Measurements from ENCODE around the gene TUG1.

TUG1 gene

GRCh38 chr22:30931541-30932300 lies 37.3 kb upstream of the TUG1 start:
- Mint-ChIP-seq H3K4me3 (no peak overlapping the region), H3K27ac (no peak overlapping the region), H3K36me3 (ENCODE audit: low read depth) (peaks cover 83% of the 10 kb centered on the region), H3K4me1 (peaks cover 7% of the 10 kb centered on the region), H3K9me3 (no peaks in the 10 kb centered on the region), H3K27me3 (ENCODE audit: low read depth) (no peaks in the 10 kb centered on the region)
- TF ChIP-seq, protein P1, sequence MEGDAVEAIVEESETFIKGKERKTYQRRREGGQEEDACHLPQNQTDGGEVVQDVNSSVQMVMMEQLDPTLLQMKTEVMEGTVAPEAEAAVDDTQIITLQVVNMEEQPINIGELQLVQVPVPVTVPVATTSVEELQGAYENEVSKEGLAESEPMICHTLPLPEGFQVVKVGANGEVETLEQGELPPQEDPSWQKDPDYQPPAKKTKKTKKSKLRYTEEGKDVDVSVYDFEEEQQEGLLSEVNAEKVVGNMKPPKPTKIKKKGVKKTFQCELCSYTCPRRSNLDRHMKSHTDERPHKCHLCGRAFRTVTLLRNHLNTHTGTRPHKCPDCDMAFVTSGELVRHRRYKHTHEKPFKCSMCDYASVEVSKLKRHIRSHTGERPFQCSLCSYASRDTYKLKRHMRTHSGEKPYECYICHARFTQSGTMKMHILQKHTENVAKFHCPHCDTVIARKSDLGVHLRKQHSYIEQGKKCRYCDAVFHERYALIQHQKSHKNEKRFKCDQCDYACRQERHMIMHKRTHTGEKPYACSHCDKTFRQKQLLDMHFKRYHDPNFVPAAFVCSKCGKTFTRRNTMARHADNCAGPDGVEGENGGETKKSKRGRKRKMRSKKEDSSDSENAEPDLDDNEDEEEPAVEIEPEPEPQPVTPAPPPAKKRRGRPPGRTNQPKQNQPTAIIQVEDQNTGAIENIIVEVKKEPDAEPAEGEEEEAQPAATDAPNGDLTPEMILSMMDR (IDR thresholded peaks at IDR 0.05; ENCODE audit: unreplicated experiment in 3 of 3), result no peak

DNA sequence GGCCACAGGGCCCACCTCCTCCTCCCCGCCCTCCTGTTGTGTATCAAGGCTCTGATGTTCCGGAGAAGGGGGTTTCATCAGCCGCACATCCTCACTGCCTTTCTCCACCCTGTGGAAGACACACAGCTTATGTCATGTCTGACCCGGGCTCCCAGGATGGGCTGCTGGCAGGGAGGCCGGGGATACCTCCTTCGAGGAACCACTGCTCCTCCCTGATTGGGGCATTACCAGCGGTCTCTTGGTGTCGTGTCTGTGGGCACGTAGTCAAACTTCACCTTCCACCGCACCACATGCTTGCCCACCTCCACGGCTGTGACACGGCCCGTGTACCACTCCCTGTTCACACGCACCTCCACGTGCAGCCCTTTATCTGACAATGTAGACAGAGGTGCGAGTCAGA lies 36.4 kb upstream of the TUG1 start:
- peaks cover 7% of the 10 kb centered on the region for H3K4me1 Mint-ChIP-seq
- no peak overlapping the region for H3K27ac Mint-ChIP-seq

DNA sequence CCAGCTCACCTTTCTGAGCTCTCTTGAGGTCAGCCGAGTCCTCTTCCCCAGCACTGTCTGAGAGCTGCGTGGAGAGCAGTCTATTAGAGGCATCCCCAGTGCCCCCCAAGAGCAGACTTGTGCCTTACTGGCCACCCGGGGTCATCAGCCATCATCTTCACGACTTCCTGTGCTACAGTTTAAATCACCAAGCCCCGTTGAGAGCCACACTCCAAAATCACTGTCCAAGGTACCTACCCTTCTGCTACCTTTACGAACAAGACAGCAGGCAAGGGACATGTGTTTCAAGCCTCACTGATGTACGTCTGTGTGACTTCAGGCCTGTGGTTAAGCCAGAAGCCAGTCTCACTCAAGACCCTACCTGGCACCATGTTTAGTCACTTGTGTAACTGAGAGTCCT lies 35.6 kb upstream of the TUG1 start:
- H3K27me3 Mint-ChIP-seq (ENCODE audit: low read depth), result no peaks in the 10 kb centered on the region
- peaks cover 77% of the 10 kb centered on the region for H3K36me3 Mint-ChIP-seq (ENCODE audit: low read depth)
- TF ChIP-seq, protein P1 (IDR thresholded peaks at IDR 0.05; ENCODE audit: unreplicated experiment in 3 of 3), result no peak
- peaks cover 7% of the 10 kb centered on the region for H3K4me1 Mint-ChIP-seq
- H3K4me3 Mint-ChIP-seq, result no peak overlapping the region
- H3K27ac Mint-ChIP-seq, result no peak overlapping the region
- H3K9me3 Mint-ChIP-seq, result no peaks in the 10 kb centered on the region

More for the DNA sequence above, 36.4 kb upstream of the TUG1 start:
- H3K27me3 Mint-ChIP-seq (ENCODE audit: low read depth), result no peaks in the 10 kb centered on the region
- TF ChIP-seq, protein P1 (IDR thresholded peaks at IDR 0.05; ENCODE audit: unreplicated experiment in 3 of 3), result no peak
- no peaks in the 10 kb centered on the region for H3K9me3 Mint-ChIP-seq
- H3K4me3 Mint-ChIP-seq, result no peak overlapping the region
- H3K36me3 Mint-ChIP-seq (ENCODE audit: low read depth), result peaks cover 80% of the 10 kb centered on the region

DNA sequence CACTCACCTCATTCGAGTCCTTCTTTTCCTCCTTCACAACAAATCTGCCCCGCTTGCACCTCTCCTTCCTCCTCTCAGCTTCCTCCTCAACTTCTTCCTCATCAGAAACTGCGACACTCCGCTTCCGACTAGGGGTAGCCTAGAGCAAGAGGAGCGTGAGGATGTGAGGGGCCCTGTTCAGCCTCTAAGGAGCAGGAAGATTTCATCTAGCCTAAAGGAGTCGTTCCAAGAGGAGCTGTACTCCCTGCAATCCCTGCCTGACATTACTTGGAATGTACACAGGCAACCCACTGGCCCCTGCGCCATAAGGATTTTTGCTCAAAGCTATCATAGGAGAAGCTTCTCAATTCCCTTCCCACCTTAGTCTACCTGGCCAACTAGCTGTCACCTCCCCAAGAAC lies 35.0 kb upstream of the TUG1 start:
- Mint-ChIP-seq H3K36me3 (ENCODE audit: low read depth) (peaks cover 78% of the 10 kb centered on the region), H3K27ac (no peak overlapping the region), H3K27me3 (ENCODE audit: low read depth) (no peaks in the 10 kb centered on the region), H3K4me1 (peaks cover 7% of the 10 kb centered on the region), H3K4me3 (no peak overlapping the region), H3K9me3 (no peaks in the 10 kb centered on the region)
- TF ChIP-seq, protein P1 (IDR thresholded peaks at IDR 0.05; ENCODE audit: unreplicated experiment in 3 of 3), result no peak

- TF ChIP-seq, protein P1 (IDR thresholded peaks at IDR 0.05; ENCODE audit: unreplicated experiment in 3 of 3), result no peak
- Mint-ChIP-seq H3K27me3 (ENCODE audit: low read depth) (no peaks in the 10 kb centered on the region), H3K4me1 (no peaks in the 10 kb centered on the region), H3K4me3 (no peak overlapping the region), H3K9me3 (no peaks in the 10 kb centered on the region), H3K27ac (no peak overlapping the region), H3K36me3 (ENCODE audit: low read depth) (peaks cover 81% of the 10 kb centered on the region)
These were observed 28.2 kb upstream of the TUG1 start for GRCh38 chr22:30940685-30941362.
